VCaP (cell line): ENCODE results near the gene DDX10.

Experiments used
- H3K27ac ChIP-seq: fragments of 450-650 bp; 2 replicates; pipeline ENCODE4 v1.5.1; 2017
- CTCF ChIP-seq: fragments of 450-650 bp; conservative IDR thresholded peaks from 2 replicates; pipeline ENCODE4 v1.5.1; 2017; ENCODE audit warnings: mild to moderate bottlenecking, moderate library complexity

The DDX10 gene

GRCh38 chr11:108796551-108796950, 131.7 kb downstream of the DDX10 start:
- TF ChIP-seq CTCF: no peak
- no peak overlapping the region for H3K27ac ChIP-seq

GRCh38 chr11:108797578-108798100, 132.8 kb downstream of the DDX10 start:
- no peak overlapping the region for H3K27ac ChIP-seq
- no peak for TF ChIP-seq CTCF

- no peak for TF ChIP-seq CTCF
- H3K27ac ChIP-seq: no peak overlapping the region
These were observed 137.6 kb downstream of the DDX10 start for GRCh38 chr11:108802492-108802891.

GRCh38 chr11:108803776-108804175, 138.9 kb downstream of the DDX10 start:
- no peak for TF ChIP-seq CTCF
- H3K27ac ChIP-seq: no peak overlapping the region

- TF ChIP-seq CTCF: no peak
- no peak overlapping the region for H3K27ac ChIP-seq
These were observed 139.6 kb downstream of the DDX10 start for GRCh38 chr11:108804511-108804910.

- no peak overlapping the region for H3K27ac ChIP-seq
- TF ChIP-seq CTCF: no peak
These were observed 140.2 kb downstream of the DDX10 start for GRCh38 chr11:108805030-108805429.

GRCh38 chr11:108807262-108807661, 142.4 kb downstream of the DDX10 start:
- no peak overlapping the region for H3K27ac ChIP-seq
- TF ChIP-seq CTCF: no peak
